Omental fat pad (tissue), 4 donors: ENCODE data around the gene PPP2R2C. TPM values are rescaled to one million over a fixed set of nuclear protein-coding genes. Genes with fewer than 3 reads are reported as not detected.

ENCODE experiments used
- ATAC-seq: fragments of 150-250 bp; one replicate; pipeline ENCODE4 v1.9.1; 2016; ENCODE audit warnings: mild to moderate bottlenecking, moderate library complexity; ENCODE audit not compliant: low FRiP score
- DNase-seq: peaks from one replicate; pipeline ENCODE4 v3.0.0-alpha.2; 2019; ENCODE audit warnings: low spot score
- total RNA-seq, 4 donors: library from RNA; depleted of rRNA; stranded (reverse); fragments of >200 nt; gene quantifications; one replicate each; pipeline ENCODE4 v1.1.0, GENCODE V29; 2016
- TF ChIP-seq, protein P1 (sequence below), 3 donors: fragments of 450-650 bp; IDR thresholded peaks; one replicate each; pipeline ENCODE4 v1.5.1; 2016 to 2017; ENCODE audit warnings: antibody characterized with exemption in 3 of 3, mild to moderate bottlenecking in 3 of 3, moderate library complexity in 2 of 3

PPP2R2C gene
- total RNA-seq, 4 donors from 2014 or later = 0.38 to 1.7 (median 0.68) TPM

DNA sequence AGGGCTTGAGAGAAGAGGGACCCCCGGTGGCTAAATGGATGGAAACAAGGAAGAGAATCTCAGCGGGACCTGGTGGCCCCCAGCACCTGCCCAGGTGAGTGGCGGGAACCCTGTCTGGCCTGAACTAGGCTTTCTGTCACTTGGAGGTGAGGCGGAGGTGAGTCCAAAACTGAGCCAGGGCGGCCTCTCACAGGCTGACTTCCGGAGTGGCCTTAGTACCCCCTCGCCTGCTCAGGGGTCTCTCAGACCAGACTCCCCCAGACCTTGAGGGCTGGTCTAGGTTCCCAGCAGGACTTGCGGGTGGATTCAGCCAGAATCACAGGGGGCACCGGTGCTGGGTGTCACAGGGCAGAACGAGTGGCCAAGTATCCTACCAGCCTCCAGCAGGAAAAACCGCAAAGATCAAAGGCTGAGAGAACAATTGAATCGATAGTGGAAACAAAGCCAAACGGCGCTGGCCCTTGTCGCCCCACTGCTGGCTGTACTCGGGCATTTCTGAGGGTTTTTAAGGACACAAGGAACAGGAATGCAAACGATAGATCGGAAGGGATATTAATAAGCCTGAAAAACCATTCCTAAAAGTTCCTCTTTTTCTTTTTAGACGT is 135.0 kb downstream of the PPP2R2C start:
- ATAC-seq = no peak

DNA sequence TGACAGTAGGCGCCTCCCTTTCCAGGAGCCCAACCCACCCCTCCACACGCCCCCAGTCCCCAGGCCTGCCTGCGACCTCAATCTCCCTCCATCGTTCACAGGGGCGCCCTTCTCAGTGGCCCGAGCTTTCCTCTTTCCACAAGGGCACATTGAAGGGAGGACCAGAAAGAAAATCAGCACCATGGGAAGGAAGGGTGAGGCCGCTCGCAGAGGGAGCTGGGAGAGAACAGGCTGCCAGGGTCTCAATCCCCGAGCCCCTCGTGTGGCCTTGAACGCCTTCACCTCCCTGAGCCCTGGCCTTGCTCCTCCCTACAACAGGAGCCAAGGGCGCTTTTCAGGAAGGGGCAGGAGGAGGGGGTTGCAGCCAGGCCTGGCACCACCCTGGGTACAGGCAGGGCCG is 136.2 kb downstream of the PPP2R2C start:
- TF ChIP-seq, protein P1, sequence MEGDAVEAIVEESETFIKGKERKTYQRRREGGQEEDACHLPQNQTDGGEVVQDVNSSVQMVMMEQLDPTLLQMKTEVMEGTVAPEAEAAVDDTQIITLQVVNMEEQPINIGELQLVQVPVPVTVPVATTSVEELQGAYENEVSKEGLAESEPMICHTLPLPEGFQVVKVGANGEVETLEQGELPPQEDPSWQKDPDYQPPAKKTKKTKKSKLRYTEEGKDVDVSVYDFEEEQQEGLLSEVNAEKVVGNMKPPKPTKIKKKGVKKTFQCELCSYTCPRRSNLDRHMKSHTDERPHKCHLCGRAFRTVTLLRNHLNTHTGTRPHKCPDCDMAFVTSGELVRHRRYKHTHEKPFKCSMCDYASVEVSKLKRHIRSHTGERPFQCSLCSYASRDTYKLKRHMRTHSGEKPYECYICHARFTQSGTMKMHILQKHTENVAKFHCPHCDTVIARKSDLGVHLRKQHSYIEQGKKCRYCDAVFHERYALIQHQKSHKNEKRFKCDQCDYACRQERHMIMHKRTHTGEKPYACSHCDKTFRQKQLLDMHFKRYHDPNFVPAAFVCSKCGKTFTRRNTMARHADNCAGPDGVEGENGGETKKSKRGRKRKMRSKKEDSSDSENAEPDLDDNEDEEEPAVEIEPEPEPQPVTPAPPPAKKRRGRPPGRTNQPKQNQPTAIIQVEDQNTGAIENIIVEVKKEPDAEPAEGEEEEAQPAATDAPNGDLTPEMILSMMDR (IDR thresholded peaks at IDR 0.05) = no peak
- ATAC-seq (no peak), DNase-seq (no peak)

More for the DNA sequence above, 135.0 kb downstream of the PPP2R2C start:
- no peak for DNase-seq
- TF ChIP-seq, protein P1 (IDR thresholded peaks at IDR 0.05) = no peak

DNA sequence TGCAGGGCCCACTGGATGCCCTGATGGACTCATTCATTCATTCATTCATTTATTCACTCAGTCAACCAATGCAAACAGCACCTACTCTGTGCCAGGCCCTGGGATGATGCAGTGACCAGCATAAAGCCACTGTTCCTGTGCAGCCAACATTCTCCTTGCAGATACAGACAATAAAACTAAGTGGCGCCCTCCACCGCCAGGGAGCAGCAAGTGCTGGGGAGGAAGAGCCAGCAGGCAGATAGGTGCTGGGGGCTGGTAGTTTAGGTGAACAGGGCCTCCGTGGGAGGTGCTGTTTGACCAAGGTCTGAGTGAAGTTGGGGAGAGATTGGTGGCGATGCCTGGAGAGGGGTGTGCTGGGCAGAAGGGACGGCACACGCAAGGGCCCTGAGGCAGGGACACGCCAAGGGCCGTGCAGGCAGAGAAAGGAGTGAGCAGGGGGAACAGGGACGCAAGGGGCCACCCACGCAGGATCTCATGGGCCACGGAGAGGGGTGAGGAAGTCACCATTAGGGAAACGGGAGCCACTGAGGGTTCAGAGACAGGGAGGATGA is 137.3 kb downstream of the PPP2R2C start:
- no peak for ATAC-seq
- TF ChIP-seq, protein P1 (IDR thresholded peaks at IDR 0.05) = no peak

DNA sequence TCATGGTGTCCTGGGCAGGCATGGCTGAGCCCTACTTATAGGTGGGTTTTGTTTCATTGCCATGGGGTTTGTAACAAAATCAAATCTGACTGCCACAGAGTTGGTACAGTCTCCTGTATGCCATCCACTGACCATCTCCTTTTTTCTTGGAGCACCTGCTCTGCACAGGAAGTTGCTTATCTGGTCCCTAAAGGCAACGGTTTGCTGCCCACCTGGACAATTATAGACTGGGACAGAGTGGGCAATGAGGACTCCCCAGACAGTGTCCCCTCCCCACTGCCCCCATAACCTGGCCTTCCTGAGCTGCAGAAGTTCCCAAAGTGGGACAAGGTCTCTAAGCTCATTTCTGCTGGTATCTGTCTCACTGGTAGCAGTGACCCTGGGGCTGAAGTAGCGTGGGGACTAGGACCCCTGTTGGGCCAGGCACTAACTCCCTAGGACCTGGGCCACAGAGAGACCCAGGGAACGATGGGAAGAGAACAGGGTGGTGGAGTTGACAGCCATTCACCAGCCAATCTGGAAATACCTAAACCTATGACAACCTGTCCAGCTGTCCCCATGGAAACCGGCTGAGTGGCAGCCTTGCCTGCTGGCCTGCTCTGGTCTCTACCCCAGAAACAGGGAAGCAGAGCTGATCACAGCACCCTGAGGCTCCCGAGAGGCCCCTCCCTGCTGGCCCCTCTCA is 138.1 kb downstream of the PPP2R2C start:
- DNase-seq (no peak), ATAC-seq (no peak)
- TF ChIP-seq, protein P1 (IDR thresholded peaks at IDR 0.05) = no peak

More for the DNA sequence above, 137.3 kb downstream of the PPP2R2C start:
- DNase-seq = no peak

DNA sequence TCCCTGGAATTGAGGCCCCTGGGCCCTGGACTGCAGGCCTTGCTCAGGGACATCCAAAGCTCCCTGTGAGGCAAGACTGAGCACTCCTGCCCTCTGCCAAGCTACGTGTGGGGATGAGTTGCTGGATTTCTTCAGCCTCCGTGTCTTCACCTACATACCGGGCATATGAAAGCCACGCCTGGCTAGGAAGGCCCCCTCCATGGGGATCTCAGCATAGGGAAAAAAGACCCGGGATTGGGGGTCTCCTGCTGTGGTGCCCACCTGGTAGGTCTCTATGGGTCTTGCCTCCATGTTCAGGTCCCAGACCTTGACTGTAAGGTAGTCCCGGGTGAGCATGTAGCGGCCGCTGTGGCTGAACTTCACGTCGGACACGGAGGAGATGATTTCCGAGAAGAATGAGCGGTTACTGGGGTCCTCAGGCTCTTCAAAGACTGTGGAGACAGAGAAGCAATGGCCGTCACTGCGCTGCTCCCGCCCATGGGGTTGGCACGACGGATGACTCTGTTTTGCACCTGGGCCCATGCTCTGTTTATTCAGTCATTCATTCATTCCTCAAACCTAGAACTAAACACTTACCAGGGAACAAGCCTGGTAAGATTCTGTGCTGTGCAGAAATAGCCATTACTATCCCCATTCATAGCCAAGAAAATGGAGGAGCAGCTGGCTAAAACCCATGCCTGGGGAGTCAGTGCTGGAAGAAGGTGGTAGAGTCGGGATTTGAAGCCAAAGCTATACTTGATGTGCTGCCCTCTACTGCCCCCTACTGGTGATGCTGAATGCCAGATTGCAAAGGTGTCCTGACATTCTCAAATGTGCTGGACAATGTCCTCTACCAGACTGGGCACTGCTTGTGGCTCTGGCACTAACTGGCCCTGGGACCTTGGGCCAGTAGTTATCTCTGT is 138.9 kb downstream of the PPP2R2C start:
- no peak for ATAC-seq
- TF ChIP-seq, protein P1 (IDR thresholded peaks at IDR 0.05) = no peak
- DNase-seq = no peak

DNA sequence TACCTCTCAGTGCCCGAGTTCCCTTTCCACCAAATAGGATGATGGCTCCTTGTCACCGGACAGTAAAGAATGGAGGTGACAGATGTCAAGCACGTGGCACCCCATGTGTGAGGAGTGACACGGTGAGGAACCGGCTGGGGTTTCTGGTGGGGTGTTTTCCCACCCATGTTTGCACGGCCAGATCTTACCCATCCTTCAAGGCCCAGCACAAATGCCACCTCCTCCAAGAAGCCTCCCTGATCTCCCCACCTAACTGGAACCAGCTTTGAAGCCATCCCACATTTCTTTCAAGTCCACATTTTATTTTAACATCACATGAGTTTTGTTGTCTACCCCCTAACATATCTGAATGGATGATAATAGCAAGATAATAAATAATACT is 139.8 kb downstream of the PPP2R2C start:
- ATAC-seq = no peak
- DNase-seq = no peak
- TF ChIP-seq, protein P1 (IDR thresholded peaks at IDR 0.05) = no peak
